ENCODE measurements around the gene ANKMY1. TPM values are rescaled to one million over a fixed set of nuclear protein-coding genes. Genes with fewer than 3 reads are reported as not detected.

Gene ANKMY1
- total RNA-seq, 4 donors from 2014 or later: 7.0 to 12.0 (median 8.9) TPM

GRCh38 chr2:240603846-240604245 lies 46.1 kb upstream of the ANKMY1 start:
- Histone ChIP-seq H3K4me1 (peaks cover 0 to 9% (median 0%) of the 10 kb centered on the region in 3 donors), H3K9me3 (no peaks in the 10 kb centered on the region), H3K4me3 (no peak overlapping the region), H3K27me3 (no peaks in the 10 kb centered on the region), H3K36me3 (peaks cover 0 to 41% of the 10 kb centered on the region in 2 donors), H3K27ac (no peak overlapping the region)
- 82% methylated on average over 5 of the region's 10 CpGs; no CpG with 5 or more reads in 1 of the 2 donors for WGBS, 2 donors (ENCODE audit: low coverage in 1 of 2)
- TF ChIP-seq CTCF (IDR thresholded peaks at IDR 0.05) (no peak), POLR2A (IDR thresholded peaks at IDR 0.05) (no peak), EP300 (IDR thresholded peaks at IDR 0.05) (no peak), POLR2AphosphoS5 (IDR thresholded peaks at IDR 0.05) (no peak)
- no peak for ATAC-seq

GRCh38 chr2:240603081-240603835 lies 45.5 kb upstream of the ANKMY1 start:
- H3K9me3 ChIP-seq: no peaks in the 10 kb centered on the region
- H3K27ac ChIP-seq: no peak overlapping the region
- H3K27me3 ChIP-seq: no peaks in the 10 kb centered on the region
- 93 to 100% methylated on average over 1 to 3 of the region's 22 CpGs for WGBS, 2 donors (ENCODE audit: low coverage in 1 of 2)
- ATAC-seq: no peak
- H3K36me3 ChIP-seq: peaks cover 0 to 47% of the 10 kb centered on the region in 2 donors
- H3K4me1 ChIP-seq: peaks cover 0 to 9% (median 0%) of the 10 kb centered on the region in 3 donors
- no peak overlapping the region for H3K4me3 ChIP-seq
- no peak for TF ChIP-seq POLR2AphosphoS5 (IDR thresholded peaks at IDR 0.05)
- no peak for TF ChIP-seq EP300 (IDR thresholded peaks at IDR 0.05)
- TF ChIP-seq CTCF (IDR thresholded peaks at IDR 0.05): no peak
- TF ChIP-seq POLR2A (IDR thresholded peaks at IDR 0.05): no peak

GRCh38 chr2:240602266-240603050 lies 44.7 kb upstream of the ANKMY1 start:
- Histone ChIP-seq H3K27ac (no peak overlapping the region), H3K27me3 (no peaks in the 10 kb centered on the region), H3K4me3 (no peak overlapping the region), H3K36me3 (peaks cover 0 to 55% of the 10 kb centered on the region in 2 donors), H3K4me1 (peaks cover 0 to 10% (median 0%) of the 10 kb centered on the region in 3 donors), H3K9me3 (no peaks in the 10 kb centered on the region)
- 57 to 99% methylated on average over 2 to 13 of the region's 32 CpGs for WGBS, 2 donors (ENCODE audit: low coverage in 1 of 2)
- ATAC-seq: no peak
- no peak for TF ChIP-seq POLR2AphosphoS5 (IDR thresholded peaks at IDR 0.05)
- no peak for TF ChIP-seq EP300 (IDR thresholded peaks at IDR 0.05)
- TF ChIP-seq POLR2A (IDR thresholded peaks at IDR 0.05): no peak
- no peak for TF ChIP-seq CTCF (IDR thresholded peaks at IDR 0.05)

- Histone ChIP-seq H3K4me3 (no peak overlapping the region), H3K27ac (no peak overlapping the region), H3K9me3 (no peaks in the 10 kb centered on the region), H3K36me3 (peaks cover 0 to 60% of the 10 kb centered on the region in 2 donors), H3K4me1 (peaks cover 0 to 17% (median 0%) of the 10 kb centered on the region in 3 donors), H3K27me3 (no peaks in the 10 kb centered on the region)
- no peak for TF ChIP-seq CTCF (IDR thresholded peaks at IDR 0.05)
- TF ChIP-seq POLR2AphosphoS5 (IDR thresholded peaks at IDR 0.05): no peak
- TF ChIP-seq EP300 (IDR thresholded peaks at IDR 0.05): no peak
- TF ChIP-seq POLR2A (IDR thresholded peaks at IDR 0.05): no peak
- ATAC-seq: no peak
- WGBS, 2 donors (ENCODE audit: low coverage in 1 of 2): no CpG with 5 or more reads among the region's 11 CpGs
These were observed 44.0 kb upstream of the ANKMY1 start for GRCh38 chr2:240601831-240602160.
